Activated gamma-delta T cell (primary cell): ENCODE measurements around the gene AQP7.
"Not testable (repeated sequence)": the region's sequence is repeated elsewhere in the genome, so short reads cannot be mapped to it uniquely, and the experiment has no call there.

ENCODE experiments used
- DNase-seq: peaks from one replicate; lab custom pipeline; 2025; lab: John Stamatoyannopoulos, UW

The AQP7 gene

DNA sequence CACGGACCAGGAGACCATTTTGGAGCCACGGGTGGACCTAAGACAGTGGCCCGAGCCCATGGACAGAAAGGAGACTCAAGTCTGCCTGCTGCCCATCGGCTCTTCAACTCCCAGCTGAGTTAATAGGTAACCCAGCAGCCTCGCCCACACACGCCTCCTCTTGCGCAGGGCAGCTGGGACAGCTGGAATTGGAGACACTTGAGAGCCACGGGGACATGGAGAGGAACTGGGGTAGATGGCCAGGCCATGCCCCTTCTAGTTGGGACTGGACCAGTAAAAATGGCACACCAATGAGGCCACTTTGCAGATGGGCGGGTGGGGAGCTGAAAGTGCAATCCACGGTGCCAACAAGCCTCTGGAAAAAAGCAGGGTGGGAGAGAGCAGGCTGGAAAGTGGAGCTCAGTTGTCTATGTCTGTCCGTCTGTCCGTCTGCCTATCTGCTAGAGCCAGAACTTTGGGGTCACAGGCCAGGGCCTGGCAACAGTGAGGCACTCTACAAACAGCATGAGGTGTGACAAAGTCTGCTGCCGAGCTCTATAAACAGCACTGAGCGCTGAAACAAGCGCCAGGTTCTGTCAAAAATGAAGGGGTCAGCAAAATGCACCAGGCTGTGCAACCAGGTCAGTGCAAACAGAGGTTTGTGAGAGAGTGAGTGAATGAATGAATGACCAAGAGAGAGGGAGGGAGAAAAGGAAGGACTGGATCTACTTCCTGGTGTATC is 7.0 kb downstream of the AQP7 start:
- not testable (repeated sequence) for DNase-seq

DNA sequence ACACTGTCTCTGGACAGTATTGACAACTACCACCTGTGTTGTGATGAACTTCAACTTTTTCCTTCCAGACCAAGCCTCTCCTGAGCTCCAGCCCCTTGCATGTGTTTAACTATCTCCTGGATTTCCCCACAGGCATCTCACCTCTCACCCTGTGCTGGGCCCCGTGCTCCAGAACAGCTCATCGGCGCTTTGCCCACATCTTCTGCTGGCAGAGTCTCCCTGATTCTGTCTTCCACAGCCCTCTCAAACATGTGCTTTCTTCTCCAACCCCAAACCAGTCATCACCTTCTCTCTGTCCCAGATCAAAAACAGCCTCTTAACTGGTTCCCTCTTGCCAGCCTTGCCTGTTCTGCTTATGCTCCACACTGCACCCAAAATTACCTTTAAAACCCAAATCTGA is 8.4 kb downstream of the AQP7 start:
- DNase-seq, result not testable (repeated sequence)

DNA sequence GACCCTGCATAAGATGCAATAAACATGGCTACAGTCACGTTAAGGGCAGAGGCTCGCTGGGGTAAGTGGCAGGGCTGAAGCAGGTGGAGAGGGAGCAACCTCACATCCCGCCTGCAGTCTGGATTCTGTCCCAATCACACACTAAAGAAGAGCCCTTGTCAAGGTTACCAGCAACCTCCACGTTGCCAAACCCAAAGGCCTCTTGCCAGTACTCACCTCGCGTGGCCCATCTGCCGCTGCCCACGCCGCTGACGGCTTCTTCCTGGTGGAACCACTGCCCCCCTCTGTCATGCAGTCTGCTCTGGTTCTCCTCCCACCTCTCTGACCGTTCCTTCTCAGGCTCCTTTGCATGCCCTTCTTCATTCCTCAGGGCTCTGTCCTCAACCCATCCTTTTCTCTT is 8.8 kb downstream of the AQP7 start:
- no peak for DNase-seq

DNA sequence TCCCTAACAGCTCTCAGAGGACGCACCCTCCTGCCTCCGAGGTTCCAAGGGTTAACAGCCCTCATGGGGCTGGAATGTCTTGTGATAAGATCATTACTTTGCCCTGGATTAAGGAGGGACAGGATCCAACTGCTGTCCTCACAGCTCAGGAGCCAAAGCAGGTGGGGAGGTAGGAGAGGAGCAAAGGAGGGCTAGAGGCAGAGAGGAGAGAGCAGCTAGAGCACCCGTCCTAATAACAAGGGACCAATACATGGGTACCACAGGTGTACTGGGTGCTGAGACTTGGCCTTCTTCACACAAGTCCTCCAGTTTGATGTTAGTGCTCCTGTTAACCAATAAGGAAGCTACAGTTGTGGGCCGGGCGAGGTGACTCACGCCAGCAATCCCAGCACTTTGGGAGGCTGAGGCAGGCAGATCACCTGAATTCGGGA is 9.8 kb downstream of the AQP7 start:
- not testable (repeated sequence) for DNase-seq

DNA sequence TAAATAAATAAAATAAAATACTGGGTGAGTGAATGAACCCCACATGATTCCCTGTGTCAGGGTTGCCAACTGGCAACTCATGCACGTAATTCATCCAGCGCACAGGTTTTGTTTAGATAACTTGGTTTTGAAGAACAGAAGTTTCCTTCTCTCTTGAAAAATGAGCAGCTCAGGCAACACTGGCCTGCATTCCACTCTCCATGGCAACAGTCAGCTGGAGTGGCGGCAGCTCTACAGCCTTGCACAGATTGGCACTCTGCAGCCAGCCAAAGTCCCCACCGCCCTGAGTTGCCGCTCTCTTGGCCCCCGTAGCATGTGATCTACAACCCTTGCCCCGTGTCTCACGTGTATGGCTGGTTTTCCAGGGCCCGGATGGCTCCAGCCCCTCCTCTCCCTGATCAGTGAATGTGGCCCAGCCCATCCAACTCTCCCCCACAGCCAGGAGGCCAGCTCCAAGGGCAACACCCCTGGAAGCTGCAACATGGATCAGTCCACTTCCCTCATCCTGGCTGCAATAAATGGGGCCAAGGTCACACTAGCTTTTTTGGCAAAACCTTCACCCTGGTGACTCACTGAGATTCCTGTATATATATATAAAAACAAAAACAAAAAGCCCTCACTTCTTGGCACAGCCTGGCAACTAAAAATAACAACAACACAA is 11.1 kb downstream of the AQP7 start:
- DNase-seq, result not testable (repeated sequence)

DNA sequence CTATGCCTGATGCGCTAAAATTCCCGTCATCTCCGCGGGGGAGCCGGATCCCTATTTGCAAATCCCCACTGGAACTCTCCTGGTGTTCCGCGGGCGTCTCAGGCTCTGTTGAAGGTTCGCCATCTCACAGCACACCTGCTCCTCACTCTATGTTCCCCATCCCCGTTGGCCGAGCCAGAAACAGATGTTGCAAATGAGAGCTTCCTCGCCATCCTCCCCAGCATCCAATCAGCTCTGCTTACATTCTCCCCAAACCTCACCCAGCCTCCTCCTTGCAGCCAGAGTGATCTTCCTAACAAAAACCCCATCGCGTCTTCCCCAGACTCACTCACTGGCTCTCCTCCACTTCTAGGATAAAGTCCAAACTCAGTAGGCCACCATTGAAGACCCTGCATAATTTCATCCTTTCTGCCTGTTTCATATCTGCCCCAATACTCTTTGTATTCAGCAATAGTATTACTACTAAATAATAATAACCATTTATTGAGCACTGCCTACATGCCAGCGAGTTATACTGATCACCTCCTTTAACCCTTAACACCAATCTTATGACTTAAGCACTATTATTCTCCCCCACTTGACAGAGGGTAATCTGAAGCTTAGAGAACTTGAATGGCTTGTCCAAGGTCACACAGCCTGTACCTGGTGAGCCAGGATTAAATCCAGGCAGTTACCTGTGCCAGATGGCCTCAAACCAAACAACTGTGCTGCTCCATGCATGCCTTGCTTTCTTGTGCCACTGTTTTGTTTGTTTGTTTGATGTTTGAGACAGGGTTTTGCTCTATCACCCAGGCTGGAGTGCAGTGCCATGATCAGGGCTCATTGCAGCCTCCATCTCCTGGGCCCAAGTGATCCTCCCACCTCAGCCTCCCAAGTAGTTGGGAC is 14.0 kb downstream of the AQP7 start:
- DNase-seq, result no peak

DNA sequence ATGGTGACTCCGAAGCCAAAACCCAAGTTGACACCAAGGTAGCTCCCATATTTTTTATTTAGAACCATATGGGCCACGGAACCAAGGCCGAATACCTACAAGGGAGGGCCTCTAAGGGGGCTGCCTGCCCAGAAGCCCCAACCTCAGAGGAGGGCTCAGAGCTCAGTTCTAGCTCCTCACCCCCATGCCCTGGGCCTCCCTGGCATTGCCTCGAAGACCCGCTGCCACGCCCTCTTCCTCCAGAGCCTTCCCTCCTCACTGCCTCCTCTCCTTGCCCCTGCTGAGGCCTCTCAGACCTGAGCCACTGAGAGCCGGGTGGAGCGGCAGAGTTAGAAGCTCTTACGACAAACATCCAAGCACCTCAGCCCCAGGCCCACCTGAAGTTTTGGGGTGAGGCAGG is 15.4 kb downstream of the AQP7 start:
- not testable (repeated sequence) for DNase-seq

DNA sequence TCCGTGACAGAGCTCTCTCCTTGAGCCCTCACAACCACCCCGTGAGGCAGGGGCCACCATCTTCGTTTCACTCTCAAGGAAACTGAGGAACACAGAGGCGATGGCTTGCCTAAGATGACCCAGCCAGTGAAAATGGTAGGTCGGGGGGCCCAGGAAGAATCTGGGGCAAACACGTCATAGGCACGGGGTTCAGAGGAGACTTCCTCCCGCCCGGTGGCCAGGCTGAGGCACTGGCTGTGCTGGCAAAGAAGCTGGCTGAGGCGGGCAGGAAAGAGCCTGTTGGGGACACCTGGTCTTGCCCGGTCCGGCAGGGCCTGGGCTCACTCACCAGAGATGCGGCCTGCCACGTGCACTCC is 15.7 kb downstream of the AQP7 start:
- DNase-seq, result not testable (repeated sequence)

DNA sequence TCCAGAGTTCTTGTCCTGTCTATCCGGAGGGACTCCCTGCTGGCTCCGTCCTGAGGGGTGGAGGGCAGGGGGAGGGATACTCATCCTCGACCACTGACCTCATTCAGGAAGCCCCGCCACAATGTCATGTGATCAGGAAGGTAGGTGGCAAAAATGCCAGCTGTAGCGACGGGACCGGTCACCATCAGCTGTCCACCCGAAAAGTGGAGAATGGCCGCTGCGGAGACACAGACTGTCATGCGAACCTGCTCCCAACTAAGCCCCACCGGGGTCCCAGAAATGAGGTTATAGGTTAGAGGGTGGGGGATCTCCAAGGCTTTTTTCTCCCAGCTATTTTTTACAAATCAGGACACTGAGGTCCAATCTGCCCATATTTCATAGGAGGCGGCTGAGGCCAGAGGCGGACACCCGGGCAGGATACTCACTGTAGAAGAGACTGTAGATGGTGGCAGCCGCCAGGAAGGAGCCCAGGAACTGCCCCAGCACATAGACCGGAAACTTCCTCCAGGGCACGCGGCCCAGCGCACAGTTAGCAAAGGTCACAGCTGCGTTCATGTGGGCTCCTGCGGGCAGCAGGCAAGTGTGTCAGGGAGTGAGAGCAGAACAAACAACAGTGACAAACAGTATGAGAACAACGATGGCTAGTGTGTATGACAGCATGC is 16.3 kb downstream of the AQP7 start:
- DNase-seq, result not testable (repeated sequence)

DNA sequence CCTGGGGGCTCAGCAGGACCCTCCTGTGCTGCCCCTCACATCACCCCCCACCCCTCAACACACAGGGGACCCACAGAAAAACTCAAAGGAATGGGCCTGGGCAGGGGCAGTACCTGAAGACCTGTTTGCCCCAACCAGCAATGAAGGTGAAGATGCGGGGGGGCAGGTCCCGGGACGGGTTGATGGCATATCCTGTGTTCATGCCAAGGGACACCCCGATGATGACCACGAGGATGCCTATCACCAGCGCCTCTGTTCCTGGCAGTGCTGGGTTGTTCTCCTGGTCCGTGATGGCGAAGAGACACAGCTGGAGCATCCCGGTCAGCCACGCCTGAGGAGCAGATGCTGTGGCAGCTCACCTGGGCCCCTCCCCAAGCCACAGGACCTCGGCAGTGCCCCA is 16.8 kb downstream of the AQP7 start:
- not testable (repeated sequence) for DNase-seq

DNA sequence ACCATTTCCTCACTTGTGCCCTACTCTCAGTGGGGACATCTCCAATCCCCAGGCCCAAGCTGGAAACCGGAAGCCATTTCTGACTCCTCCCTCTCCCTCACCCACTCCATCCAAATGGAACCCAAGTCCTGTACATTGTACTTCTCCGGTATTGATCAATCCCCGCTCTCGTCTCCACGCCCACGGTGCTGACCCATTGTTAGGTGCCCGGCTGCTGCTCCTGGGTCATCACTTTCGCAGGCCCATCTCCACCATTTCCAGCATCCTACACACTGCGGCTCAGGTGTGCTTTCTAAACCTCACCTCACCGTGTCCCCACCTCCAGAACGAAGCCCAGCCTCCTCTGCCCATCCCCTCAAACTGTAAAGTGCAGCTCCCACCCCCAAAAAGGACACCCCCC is 19.0 kb downstream of the AQP7 start:
- not testable (repeated sequence) for DNase-seq

DNA sequence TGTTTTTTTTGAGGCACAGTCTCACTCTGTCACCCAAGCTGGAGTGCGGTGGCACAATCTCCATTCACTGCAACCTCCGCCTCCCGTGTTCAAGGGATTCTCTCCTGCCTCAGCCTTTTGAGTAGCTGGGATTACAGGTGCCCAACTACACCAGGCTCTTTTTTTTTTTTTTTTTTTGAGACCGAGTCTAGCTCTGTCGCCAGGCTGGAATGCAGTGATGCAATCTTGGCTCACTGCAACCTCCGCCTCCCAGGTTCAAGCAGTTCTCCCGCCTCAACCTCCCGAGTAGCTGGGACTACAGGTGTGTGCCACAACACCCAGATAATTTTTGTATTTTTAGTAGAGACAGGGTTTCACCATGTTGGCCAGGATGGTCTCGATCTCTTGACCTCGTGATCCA is 20.0 kb downstream of the AQP7 start:
- not testable (repeated sequence) for DNase-seq

DNA sequence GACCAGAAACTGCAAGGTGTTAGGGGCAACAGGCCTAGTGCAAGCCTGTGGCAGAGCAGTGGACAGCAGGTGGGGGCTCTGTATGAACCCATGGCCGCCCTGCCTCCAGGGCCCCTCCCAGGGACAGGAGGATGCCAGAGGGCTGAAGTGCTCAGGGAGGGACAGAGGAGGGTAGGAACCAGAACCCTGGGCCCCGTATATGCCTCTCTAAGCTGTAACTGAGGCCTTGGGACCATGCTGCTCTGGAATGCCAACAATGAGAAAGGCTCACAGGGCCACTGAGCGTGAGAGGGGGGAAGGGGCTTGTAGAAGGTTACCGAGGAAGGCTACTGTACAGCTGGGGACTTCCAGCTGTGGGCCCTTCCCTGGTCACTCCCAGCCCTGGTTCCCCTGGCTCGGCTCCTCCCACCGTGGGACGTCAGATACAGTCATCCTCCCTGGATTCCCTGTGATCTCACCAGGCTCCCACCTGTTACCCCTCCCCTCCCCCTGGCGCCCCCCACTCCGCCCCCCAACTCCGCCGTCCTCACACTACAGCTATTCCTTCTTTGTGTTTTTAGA is 21.1 kb downstream of the AQP7 start:
- DNase-seq, result no peak

DNA sequence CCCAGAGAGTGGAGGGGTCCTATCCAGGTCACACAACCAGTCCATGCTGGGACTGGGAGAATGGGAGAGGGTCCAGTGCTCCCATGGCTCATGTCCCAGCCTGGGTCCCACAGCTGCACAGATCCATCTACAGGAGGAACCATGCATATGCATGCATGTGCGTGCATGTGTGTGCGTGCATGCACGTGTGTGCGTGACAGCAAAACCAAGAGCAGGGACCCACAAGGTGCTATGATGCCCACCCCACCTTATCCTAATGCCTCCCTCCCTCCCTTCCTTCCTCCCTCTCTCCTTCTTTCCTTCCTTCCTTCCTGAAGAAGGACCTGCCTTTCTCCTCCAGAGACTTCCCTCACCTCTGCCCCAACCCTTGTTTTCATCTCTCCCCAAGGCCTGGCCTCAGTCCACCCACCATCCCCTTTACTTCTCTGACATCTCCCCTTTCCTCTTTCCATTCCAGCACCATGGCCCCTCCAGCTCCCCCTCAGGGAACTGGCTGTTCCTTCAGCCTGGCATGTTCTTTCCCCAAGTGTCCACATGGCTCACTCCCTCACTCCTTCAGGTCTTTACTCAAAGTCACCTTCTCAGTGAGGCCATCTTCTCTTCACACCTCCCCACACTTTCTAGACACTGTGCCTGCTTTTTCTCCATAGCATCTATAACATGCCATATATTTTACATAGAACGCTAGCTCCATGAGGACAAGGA is 21.8 kb downstream of the AQP7 start:
- no peak for DNase-seq

DNA sequence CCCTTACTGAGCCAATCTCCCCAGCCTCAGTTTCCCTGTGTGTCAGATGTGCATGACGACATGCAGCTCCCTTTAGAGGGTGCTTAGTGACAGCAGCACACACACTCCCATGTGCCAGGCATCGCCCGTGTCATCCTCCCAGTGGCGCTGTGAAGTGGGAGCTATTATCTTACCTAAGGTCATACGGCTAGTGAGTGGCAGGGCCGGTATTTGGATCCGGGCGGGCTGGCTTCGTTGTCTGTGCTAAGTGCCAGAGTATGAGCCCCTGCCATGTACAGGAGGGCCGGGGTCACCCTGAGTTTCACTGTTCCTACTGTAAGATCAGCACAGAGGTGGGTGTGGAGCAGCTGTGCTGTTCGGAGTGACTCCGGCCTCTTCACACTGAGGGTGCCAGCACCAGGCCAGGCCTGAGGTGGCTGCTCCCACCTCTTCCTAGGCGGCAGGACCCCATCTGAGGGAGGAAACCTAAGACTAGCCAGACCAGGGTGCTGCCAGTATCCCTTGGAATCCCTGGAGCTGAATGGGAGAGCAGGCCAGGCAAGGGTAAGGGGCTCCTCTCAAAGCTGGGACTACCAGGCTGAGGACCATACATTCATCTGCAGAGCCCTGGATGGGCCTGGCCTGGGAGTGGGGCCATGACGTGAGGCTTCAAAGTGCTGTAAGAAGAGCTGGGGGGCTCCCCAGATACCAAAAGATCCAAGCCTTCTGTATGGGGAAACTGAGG is 22.5 kb downstream of the AQP7 start:
- no peak for DNase-seq

DNA sequence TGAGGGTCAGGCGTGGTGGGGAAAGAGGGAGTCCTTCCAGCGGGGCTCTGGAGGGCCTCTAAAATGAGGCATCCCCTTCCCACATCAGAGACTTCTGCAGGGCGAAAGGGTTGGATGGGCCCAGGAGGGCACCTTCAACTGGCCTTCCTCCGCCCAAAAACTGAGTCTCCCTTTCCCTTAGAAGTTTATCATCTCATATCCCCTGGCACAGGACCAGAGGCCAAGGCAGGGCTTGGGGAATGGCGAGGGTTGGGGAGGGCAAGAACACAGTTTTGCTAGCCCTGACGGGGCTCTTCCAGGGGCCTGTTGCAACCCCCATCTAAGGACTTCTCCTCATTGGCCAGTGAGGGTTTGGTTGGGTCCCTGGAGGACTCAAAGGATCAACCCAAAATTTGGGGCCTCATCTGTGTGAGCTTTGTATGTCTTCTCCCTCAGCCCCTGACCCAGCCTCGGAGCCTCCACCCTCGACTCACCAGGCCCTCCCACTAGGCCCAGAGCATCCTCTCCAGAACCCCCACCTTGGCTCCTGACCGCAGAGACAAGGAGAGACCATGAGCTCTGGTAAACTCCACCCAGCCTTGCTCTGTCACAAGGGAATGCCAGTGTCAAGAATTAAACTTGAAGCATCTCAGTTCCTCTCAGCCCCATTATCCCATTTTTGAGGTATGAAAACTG is 24.1 kb downstream of the AQP7 start:
- DNase-seq, result no peak

DNA sequence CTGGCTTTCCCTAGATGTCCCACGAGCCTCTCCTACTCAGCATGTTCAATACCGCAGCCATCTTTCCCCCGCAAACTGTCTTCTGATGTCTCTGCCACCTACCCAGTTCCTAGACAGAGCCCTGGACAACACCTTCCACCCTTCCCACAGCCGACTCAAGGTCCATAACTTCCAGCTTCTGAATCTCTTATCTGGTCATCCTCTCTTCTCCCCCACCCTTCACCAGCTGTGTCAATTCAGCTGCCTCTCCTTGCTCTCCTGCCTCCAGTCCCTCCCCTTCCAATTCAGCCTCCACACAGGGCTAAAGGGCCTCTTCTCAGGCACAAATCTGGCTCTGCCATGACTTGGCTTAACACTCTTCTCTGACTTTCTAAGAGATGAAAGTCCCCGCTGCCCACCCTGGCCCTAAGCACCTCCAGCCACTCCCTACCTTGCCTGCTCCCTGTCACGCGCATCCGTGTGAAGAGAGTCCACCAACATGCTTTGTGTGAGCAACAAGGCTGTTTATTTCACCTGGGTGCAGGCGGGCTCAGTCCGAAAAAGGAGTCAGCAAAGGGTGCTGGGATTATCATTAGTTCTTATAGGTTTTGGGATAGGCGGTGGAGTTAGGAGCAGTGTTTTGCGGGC is 25.2 kb downstream of the AQP7 start:
- DNase-seq, result no peak

DNA sequence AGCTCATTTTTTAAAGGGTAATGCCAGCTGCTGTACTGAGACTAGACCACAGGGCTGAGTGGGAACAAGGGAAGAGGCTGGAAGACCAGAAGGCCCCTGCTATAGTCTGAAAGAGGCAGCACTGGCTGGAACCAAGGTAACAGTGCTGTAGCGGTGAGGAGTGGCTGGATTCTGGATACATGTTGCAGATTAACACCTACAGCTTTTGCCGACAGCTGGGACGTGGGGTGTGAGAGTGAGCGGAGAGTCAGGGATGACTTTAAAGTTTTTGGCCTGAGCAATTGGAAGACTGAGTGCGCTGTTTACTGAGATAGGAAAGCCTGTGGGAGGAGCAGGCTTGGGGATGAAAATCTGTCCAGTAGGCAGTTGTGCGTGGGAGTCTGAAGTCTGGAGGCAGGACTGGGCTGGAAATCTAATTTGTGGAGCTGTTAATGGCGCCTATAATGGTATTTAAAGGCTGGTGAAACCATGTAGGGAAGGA is 26.5 kb downstream of the AQP7 start:
- no peak for DNase-seq

DNA sequence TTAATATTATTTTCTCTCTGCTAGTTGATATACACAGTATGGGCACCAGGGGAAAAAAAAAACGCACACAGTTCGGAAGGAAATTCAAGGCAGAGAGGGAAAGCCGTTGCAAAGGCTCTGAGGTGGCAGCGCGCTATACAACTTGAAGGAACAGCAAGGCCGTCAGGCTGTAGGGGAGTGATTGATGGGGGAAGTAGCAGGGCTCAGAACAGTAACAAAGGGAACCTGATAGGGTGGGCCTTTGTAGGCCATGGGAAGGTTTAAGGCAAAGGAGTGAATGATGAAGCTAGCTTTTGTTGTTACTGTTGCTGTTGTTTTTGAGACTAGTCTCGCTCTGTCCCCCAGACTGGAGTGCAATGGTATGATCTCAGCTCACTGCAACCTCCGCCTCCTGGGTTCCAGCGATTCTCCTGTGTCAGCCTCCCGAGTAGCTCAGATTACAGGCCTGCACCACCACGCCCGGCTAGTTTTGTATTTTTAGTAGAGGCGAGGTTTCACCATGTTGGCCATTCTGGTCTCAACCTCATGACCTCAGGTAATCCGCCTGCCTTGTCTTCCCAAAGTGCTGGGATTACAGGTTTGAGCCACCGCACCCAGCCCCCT is 27.0 kb downstream of the AQP7 start:
- DNase-seq, result no peak
